HAP-1 (cell line): ENCODE data around the gene ZBTB20.

ENCODE experiments used
- DNase-seq, 2 experiments: peaks; one replicate each; pipeline ENCODE4 v3.0.0-alpha.2; 2016 to 2020; ENCODE audit warnings: low spot score in 2 of 2
- H3K27me3 ChIP-seq: fragments of 250-450 bp; sonication (Bioruptor Pico); 2 replicates; pipeline ENCODE4 v1.5.1; 2020; ENCODE audit warnings: low read depth, mild to moderate bottlenecking, moderate library complexity
- H3K36me3 ChIP-seq: fragments of 250-450 bp; sonication (Bioruptor Pico); replicated peaks from 2 replicates; pipeline ENCODE4 v1.5.1; 2020; ENCODE audit warnings: mild to moderate bottlenecking
- H3K4me1 ChIP-seq: fragments of 250-450 bp; sonication (Bioruptor Pico); 2 replicates; pipeline ENCODE4 v1.5.1; 2020; ENCODE audit warnings: mild to moderate bottlenecking
- H3K4me3 ChIP-seq: fragments of 250-450 bp; sonication (Bioruptor Pico); 2 replicates; pipeline ENCODE4 v1.5.1; 2020; ENCODE audit warnings: mild to moderate bottlenecking, moderate library complexity
- H3K9me3 ChIP-seq: fragments of 250-450 bp; sonication (Bioruptor Pico); 2 replicates; pipeline ENCODE4 v1.5.1; 2020; ENCODE audit warnings: mild to moderate bottlenecking, moderate library complexity
- in situ Hi-C: fragments of 300-500 bp; cut with MboI; formaldehyde crosslinking; loops from 3 replicates; pipeline ENCODE4 v1.14.3; 2020; ENCODE audit warnings: low sequenced_read_pairs, inconsistent platforms, mixed read lengths

The ZBTB20 gene

GRCh38 chr3:114627770-114628169 lies 519.3 kb downstream of the ZBTB20 start:
- Histone ChIP-seq H3K36me3 (no peaks in the 10 kb centered on the region), H3K4me3 (no peak overlapping the region), H3K27me3 (no peaks in the 10 kb centered on the region), H3K4me1 (peaks cover 7% of the 10 kb centered on the region), H3K9me3 (no peaks in the 10 kb centered on the region)
- in situ Hi-C loops, result no loop called here
- DNase-seq, result no peak

GRCh38 chr3:114626751-114627150 lies 520.3 kb downstream of the ZBTB20 start:
- no peak for DNase-seq
- Histone ChIP-seq H3K9me3 (no peaks in the 10 kb centered on the region), H3K4me1 (no peaks in the 10 kb centered on the region; the same call in 1 of the 2 replicates), H3K4me3 (no peak overlapping the region), H3K36me3 (no peaks in the 10 kb centered on the region), H3K27me3 (no peaks in the 10 kb centered on the region)
- in situ Hi-C loops, result no loop called here

DNA sequence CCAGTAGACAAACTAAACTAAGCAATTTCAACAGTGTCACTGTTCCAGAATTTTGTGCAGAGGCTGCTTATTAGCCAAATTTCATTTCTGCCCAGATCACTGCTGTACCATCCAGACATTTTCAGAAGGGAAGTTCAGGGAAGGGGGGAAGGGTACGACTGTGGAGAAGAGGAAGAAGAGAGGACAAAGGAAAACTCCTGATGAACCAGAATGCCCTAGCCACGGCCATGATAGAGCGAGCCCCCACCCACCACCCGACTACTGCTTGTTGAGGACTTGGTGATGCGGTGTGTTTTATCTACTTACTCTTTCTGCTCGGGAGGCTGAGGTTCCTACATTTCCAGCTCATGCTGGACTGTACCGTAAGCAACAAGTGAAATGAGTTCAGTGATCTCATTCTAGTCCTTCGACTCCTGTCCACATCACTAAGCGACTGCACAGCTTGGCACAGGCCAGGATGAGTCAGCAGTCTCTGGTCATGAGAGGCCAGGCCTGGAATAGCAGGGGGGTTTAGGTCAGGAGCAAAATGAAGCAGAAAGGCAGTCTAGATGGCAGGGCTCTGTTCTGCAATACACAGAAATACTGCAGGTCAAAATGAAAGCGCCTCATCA lies 522.4 kb downstream of the ZBTB20 start:
- no peak for DNase-seq
- in situ Hi-C loops, result no loop called here
- no peaks in the 10 kb centered on the region for H3K36me3 ChIP-seq

GRCh38 chr3:114624047-114624445 lies 523.0 kb downstream of the ZBTB20 start:
- in situ Hi-C loops, result no loop called here
- no peaks in the 10 kb centered on the region for H3K9me3 ChIP-seq
- no peak overlapping the region for H3K4me3 ChIP-seq
- DNase-seq, result no peak
- H3K36me3 ChIP-seq, result no peaks in the 10 kb centered on the region
- no peaks in the 10 kb centered on the region; the same call in 1 of the 2 replicates for H3K4me1 ChIP-seq
- H3K27me3 ChIP-seq, result no peaks in the 10 kb centered on the region

More for the DNA sequence above, 522.4 kb downstream of the ZBTB20 start:
- Histone ChIP-seq H3K4me3 (no peak overlapping the region), H3K9me3 (no peaks in the 10 kb centered on the region), H3K4me1 (no peaks in the 10 kb centered on the region; the same call in 1 of the 2 replicates), H3K27me3 (no peaks in the 10 kb centered on the region)

GRCh38 chr3:114623420-114624046 lies 523.6 kb downstream of the ZBTB20 start:
- no peak overlapping the region for H3K4me3 ChIP-seq
- no peak for DNase-seq
- no peaks in the 10 kb centered on the region for H3K36me3 ChIP-seq
- in situ Hi-C loops, result no loop called here
- no peaks in the 10 kb centered on the region for H3K9me3 ChIP-seq
- peaks cover 3% of the 10 kb centered on the region for H3K4me1 ChIP-seq
- no peaks in the 10 kb centered on the region for H3K27me3 ChIP-seq

GRCh38 chr3:114622001-114622400 lies 525.1 kb downstream of the ZBTB20 start:
- in situ Hi-C loops, result no loop called here
- DNase-seq, result no peak
- Histone ChIP-seq H3K4me3 (no peak overlapping the region), H3K9me3 (no peaks in the 10 kb centered on the region), H3K27me3 (no peaks in the 10 kb centered on the region), H3K36me3 (no peaks in the 10 kb centered on the region), H3K4me1 (peaks cover 12% of the 10 kb centered on the region)

- no peak overlapping the region for H3K4me3 ChIP-seq
- peaks cover 12% of the 10 kb centered on the region for H3K4me1 ChIP-seq
- H3K9me3 ChIP-seq, result no peaks in the 10 kb centered on the region
- H3K36me3 ChIP-seq, result no peaks in the 10 kb centered on the region
- DNase-seq, result no peak
- H3K27me3 ChIP-seq, result no peaks in the 10 kb centered on the region
- in situ Hi-C loops, result no loop called here
Measured at GRCh38 chr3:114619771-114620170, 527.3 kb downstream of the ZBTB20 start.

GRCh38 chr3:114615523-114616085 lies 531.5 kb downstream of the ZBTB20 start:
- in situ Hi-C loops, result no loop called here
- no peaks in the 10 kb centered on the region for H3K27me3 ChIP-seq
- no peaks in the 10 kb centered on the region for H3K36me3 ChIP-seq
- DNase-seq, result no peak
- peaks cover 12% of the 10 kb centered on the region for H3K4me1 ChIP-seq
- H3K4me3 ChIP-seq, result no peak overlapping the region
- H3K9me3 ChIP-seq, result no peaks in the 10 kb centered on the region

DNA sequence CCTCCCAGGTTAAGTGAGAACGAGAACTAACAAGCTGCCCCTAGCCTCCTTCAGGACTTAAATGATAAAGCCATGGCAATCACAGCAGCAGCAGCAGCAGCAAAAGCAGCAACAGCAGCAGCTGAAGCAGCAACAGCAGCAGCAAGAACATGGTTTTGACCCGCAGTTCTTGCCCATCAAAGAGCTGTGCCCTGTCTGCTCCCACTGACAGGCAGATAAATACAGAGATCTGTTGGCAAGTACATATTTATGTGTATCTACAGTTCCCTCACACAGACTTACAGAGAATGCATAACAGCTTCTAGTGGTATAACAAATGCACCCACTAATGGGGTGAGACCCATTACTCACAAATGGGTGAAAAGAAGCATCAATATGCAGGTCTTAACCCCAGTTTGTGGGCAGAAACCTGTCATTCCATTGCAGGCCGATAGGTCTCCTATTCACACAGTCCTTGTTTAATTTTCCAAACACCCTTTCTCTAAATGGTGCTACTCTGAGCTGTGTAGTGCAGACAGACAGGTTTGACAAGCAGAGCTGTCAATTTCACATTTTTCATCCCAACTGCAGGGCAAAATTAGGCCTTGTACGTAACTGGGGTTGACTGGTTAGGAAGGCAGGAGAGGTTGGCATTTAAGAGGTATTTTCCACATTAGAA lies 537.0 kb downstream of the ZBTB20 start:
- in situ Hi-C loops, result no loop called here
- no peak for DNase-seq
- no peaks in the 10 kb centered on the region for H3K9me3 ChIP-seq
- no peaks in the 10 kb centered on the region for H3K4me1 ChIP-seq
- H3K36me3 ChIP-seq, result no peaks in the 10 kb centered on the region
- H3K4me3 ChIP-seq, result no peak overlapping the region
- no peaks in the 10 kb centered on the region for H3K27me3 ChIP-seq

DNA sequence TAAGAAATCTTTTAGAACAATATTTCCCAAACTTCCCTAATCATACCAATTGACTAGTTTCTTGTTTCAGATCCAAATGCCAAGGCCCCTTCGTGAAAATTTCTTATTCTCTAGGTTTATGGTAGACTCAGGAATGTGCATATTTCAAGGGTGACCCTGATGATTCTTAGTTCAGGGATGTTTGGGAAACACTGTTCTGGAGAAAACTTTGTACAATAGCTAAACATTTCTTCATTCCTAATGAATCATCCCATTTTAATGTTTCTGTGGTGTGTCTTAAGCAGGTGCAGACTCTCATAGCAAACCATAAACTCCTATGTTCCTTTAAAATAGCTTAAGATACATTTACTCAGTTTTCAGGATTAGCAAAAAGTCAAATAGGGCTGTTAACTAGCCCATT lies 538.8 kb downstream of the ZBTB20 start:
- in situ Hi-C loops, result no loop called here
- Histone ChIP-seq H3K9me3 (no peaks in the 10 kb centered on the region), H3K4me1 (no peaks in the 10 kb centered on the region), H3K27me3 (no peaks in the 10 kb centered on the region), H3K4me3 (no peak overlapping the region), H3K36me3 (no peaks in the 10 kb centered on the region)
- no peak for DNase-seq

- Histone ChIP-seq H3K4me1 (no peaks in the 10 kb centered on the region), H3K4me3 (no peak overlapping the region), H3K36me3 (no peaks in the 10 kb centered on the region), H3K27me3 (no peaks in the 10 kb centered on the region), H3K9me3 (no peaks in the 10 kb centered on the region)
- in situ Hi-C loops, result no loop called here
- no peak for DNase-seq
Measured at GRCh38 chr3:114606336-114606735, 540.8 kb downstream of the ZBTB20 start.

GRCh38 chr3:114600571-114600970 lies 546.5 kb downstream of the ZBTB20 start:
- in situ Hi-C loops, result no loop called here
- no peaks in the 10 kb centered on the region for H3K9me3 ChIP-seq
- H3K4me3 ChIP-seq, result no peak overlapping the region
- H3K27me3 ChIP-seq, result no peaks in the 10 kb centered on the region
- no peak for DNase-seq
- no peaks in the 10 kb centered on the region for H3K36me3 ChIP-seq
- peaks cover 19% of the 10 kb centered on the region for H3K4me1 ChIP-seq

GRCh38 chr3:114597871-114598270 lies 549.2 kb downstream of the ZBTB20 start:
- Histone ChIP-seq H3K4me3 (no peak overlapping the region), H3K27me3 (no peaks in the 10 kb centered on the region), H3K36me3 (no peaks in the 10 kb centered on the region), H3K9me3 (no peaks in the 10 kb centered on the region), H3K4me1 (peaks cover 19% of the 10 kb centered on the region)
- DNase-seq, result no peak
- in situ Hi-C loops, result no loop called here

DNA sequence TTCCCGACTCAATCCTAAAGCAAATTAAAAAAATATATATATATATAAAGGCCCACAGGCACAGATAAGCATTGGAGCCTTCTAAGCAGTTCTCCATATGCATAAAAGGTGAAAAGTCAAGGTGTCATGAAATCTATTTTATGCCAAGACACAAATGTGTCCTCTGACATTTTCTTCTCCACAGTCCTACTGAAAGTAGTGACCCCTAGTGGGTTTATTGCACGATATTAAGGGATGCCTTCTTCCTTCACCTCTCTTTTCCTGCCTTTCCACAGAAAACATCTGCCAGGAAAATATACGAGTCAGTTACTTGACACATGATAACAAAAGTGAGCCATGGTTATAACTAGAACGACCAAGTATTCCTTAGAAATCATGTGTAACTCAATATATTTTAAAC lies 550.1 kb downstream of the ZBTB20 start:
- no peaks in the 10 kb centered on the region for H3K36me3 ChIP-seq
- in situ Hi-C loops, result no loop called here
- no peaks in the 10 kb centered on the region for H3K9me3 ChIP-seq

More for the DNA sequence above, 550.1 kb downstream of the ZBTB20 start:
- H3K4me1 ChIP-seq, result peaks cover 19% of the 10 kb centered on the region
- no peak overlapping the region for H3K4me3 ChIP-seq
- H3K27me3 ChIP-seq, result no peaks in the 10 kb centered on the region
- DNase-seq, result peak in 1 of 2 experiments; percentile 42
